HEK293 (cell line): ENCODE results near the gene PCCA.

Experiments used
- CTCF ChIA-PET: fragments of 350-600 bp; formaldehyde crosslinking; extraction: SDS; loops from one replicate; lab custom pipeline; 2021; ENCODE audit warnings: antibody characterized with exemption; lab: Yijun Ruan, JAX
- POLR2A ChIA-PET: fragments of 300-600 bp; formaldehyde crosslinking; extraction: SDS; loops from one replicate; lab custom pipeline; 2020; ENCODE audit warnings: antibody characterized with exemption, inconsistent platforms; lab: Yijun Ruan, JAX
- H3K27ac ChIP-seq: fragments of 200-500 bp; sonication (Bioruptor generic); 2 replicates; pipeline ENCODE4 v1.5.1; 2014; ENCODE audit warnings: low read depth, low read length, control low read depth, inconsistent platforms; ENCODE audit errors: extremely low read depth
- H3K36me3 ChIP-seq, 2 experiments: fragments of 200-500 bp in 1 of 2; sonication (Bioruptor generic) in 1 of 2; 1 replicate in 1 of 2; 2 replicates in 1 of 2; pipeline ENCODE4 v1.5.1; 2014 to 2017; ENCODE audit warnings: inconsistent platforms in 2 of 2, low read length in 2 of 2; ENCODE audit not compliant: control insufficient read depth in 2 of 2, insufficient read depth in 1 of 2
- H3K4me1 ChIP-seq: fragments of 200-500 bp; sonication (Bioruptor generic); 2 replicates; pipeline ENCODE4 v1.5.1; 2014; ENCODE audit warnings: mild to moderate bottlenecking, low read length, inconsistent platforms; ENCODE audit not compliant: control insufficient read depth, insufficient read depth
- H3K4me3 ChIP-seq: 2 replicates; pipeline ENCODE4 v1.5.1; 2011; ENCODE audit warnings: low read depth, mild to moderate bottlenecking, control low read depth, low read length, moderate library complexity
- H3K9me3 ChIP-seq: fragments of 200-500 bp; sonication (Bioruptor generic); 2 replicates; pipeline ENCODE4 v1.5.1; 2014; ENCODE audit warnings: low read depth, low read length, inconsistent platforms; ENCODE audit not compliant: control insufficient read depth, insufficient read depth
- ZBTB48 ChIP-seq: fragments of 450-650 bp; formaldehyde crosslinking; IDR thresholded peaks from 2 replicates; pipeline ENCODE4 v1.5.1; 2016; ENCODE audit warnings: missing biosample characterization, missing genetic modification characterization
- ZBTB7A ChIP-seq: fragments of 450-650 bp; formaldehyde crosslinking; IDR thresholded peaks from 2 replicates; pipeline ENCODE4 v1.5.1; 2016; ENCODE audit warnings: low read depth, missing biosample characterization, missing genetic modification characterization
- ZFP3 ChIP-seq: fragments of 450-650 bp; formaldehyde crosslinking; IDR thresholded peaks from 2 replicates; pipeline ENCODE4 v1.5.1; 2016; ENCODE audit warnings: low read depth, missing biosample characterization, missing genetic modification characterization
- ZFP37 ChIP-seq: fragments of 450-650 bp; formaldehyde crosslinking; IDR thresholded peaks from 2 replicates; pipeline ENCODE4 v1.5.1; 2016; ENCODE audit warnings: missing biosample characterization, missing genetic modification characterization
- ZNF2 ChIP-seq: fragments of 450-650 bp; formaldehyde crosslinking; IDR thresholded peaks from 2 replicates; pipeline ENCODE4 v1.5.1; 2016; ENCODE audit warnings: missing biosample characterization, missing genetic modification characterization
- ZNF302 ChIP-seq: fragments of 450-650 bp; formaldehyde crosslinking; IDR thresholded peaks from 2 replicates; pipeline ENCODE4 v1.5.1; 2016; ENCODE audit warnings: missing biosample characterization, missing genetic modification characterization, low read depth
- ZNF404 ChIP-seq: fragments of 450-650 bp; formaldehyde crosslinking; IDR thresholded peaks from 2 replicates; pipeline ENCODE4 v1.5.1; 2017; ENCODE audit warnings: missing biosample characterization, missing genetic modification characterization
- ZNF416 ChIP-seq: fragments of 450-650 bp; formaldehyde crosslinking; IDR thresholded peaks from 2 replicates; pipeline ENCODE4 v1.5.1; 2016; ENCODE audit warnings: missing biosample characterization, missing genetic modification characterization
- ZNF473 ChIP-seq: fragments of 450-650 bp; formaldehyde crosslinking; IDR thresholded peaks from 2 replicates; pipeline ENCODE4 v1.5.1; 2017; ENCODE audit warnings: missing biosample characterization, missing genetic modification characterization
- ZNF585B ChIP-seq: fragments of 450-650 bp; formaldehyde crosslinking; IDR thresholded peaks from 2 replicates; pipeline ENCODE4 v1.5.1; 2016; ENCODE audit warnings: missing biosample characterization, missing genetic modification characterization
- ZNF621 ChIP-seq: fragments of 450-650 bp; formaldehyde crosslinking; IDR thresholded peaks from 2 replicates; pipeline ENCODE4 v1.5.1; 2017; ENCODE audit warnings: missing biosample characterization, missing genetic modification characterization
- ZNF660 ChIP-seq: fragments of 450-650 bp; IDR thresholded peaks from 2 replicates; pipeline ENCODE4 v1.5.1; 2018; ENCODE audit warnings: missing biosample characterization, mild to moderate bottlenecking, missing genetic modification characterization
- ZNF747 ChIP-seq: fragments of 450-650 bp; formaldehyde crosslinking; IDR thresholded peaks from 2 replicates; pipeline ENCODE4 v1.5.1; 2016; ENCODE audit warnings: missing biosample characterization, missing genetic modification characterization
- ZNF792 ChIP-seq: fragments of 450-650 bp; formaldehyde crosslinking; IDR thresholded peaks from 2 replicates; pipeline ENCODE4 v1.5.1; 2016; ENCODE audit warnings: missing biosample characterization, missing genetic modification characterization
- TF ChIP-seq, protein P1 (sequence below): fragments of 450-650 bp; formaldehyde crosslinking; IDR thresholded peaks from 2 replicates; pipeline ENCODE4 v1.5.1; 2016; ENCODE audit warnings: missing biosample characterization, missing genetic modification characterization
- TF ChIP-seq, protein P2 (sequence below): fragments of 450-650 bp; formaldehyde crosslinking; IDR thresholded peaks from 2 replicates; pipeline ENCODE4 v1.5.1; 2016; ENCODE audit warnings: missing biosample characterization, missing genetic modification characterization
- TF ChIP-seq, protein P3 (sequence below): fragments of 450-650 bp; formaldehyde crosslinking; IDR thresholded peaks from 2 replicates; pipeline ENCODE4 v1.5.1; 2016; ENCODE audit warnings: missing biosample characterization, missing genetic modification characterization, borderline replicate concordance
- TF ChIP-seq, protein P4 (sequence below): fragments of 450-650 bp; formaldehyde crosslinking; conservative IDR thresholded peaks from 2 replicates; pipeline ENCODE4 v1.5.1; 2016; ENCODE audit warnings: low read depth, missing biosample characterization, missing genetic modification characterization

Gene PCCA

DNA sequence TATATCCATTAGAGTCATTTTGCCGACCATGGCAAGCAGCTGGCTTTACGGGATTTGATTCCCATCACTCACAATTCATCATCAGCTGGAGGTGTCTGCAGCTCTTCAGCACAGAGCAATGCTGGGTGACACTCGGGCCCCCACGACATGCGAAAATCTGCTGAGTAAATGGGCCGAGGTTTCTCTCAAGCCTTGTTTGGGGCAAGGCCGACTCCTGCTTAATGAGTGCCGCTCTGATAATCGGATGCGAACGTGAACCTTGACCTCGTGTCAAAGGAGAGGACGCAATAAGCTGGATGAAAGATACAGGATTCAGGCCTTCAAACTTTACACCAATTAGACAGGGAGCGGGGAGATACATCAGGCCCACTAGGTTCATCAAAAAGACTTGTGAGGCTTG lies 434.5 kb downstream of the PCCA start:
- Histone ChIP-seq H3K4me1 (no peaks in the 10 kb centered on the region), H3K4me3 (no peak overlapping the region), H3K9me3 (no peaks in the 10 kb centered on the region), H3K36me3 (no peaks in the 10 kb centered on the region), H3K27ac (no peak overlapping the region)
- POLR2A ChIA-PET = no interaction called here
- TF ChIP-seq ZNF473 (tag by site-specific recombination) (no peak), ZNF660 (tag by site-specific recombination) (no peak), ZFP3 (no peak), ZBTB48 (tag by site-specific recombination) (no peak), ZFP37 (tag by site-specific recombination) (no peak), ZNF416 (tag by site-specific recombination) (no peak), ZNF747 (no peak), ZNF404 (tag by site-specific recombination) (no peak), ZNF621 (no peak), ZBTB7A (no peak), ZNF585B (tag by site-specific recombination) (no peak), ZNF302 (tag by site-specific recombination) (no peak), ZNF2 (tag by site-specific recombination) (no peak), ZNF792 (tag by site-specific recombination) (no peak)
- TF ChIP-seq, protein P1, sequence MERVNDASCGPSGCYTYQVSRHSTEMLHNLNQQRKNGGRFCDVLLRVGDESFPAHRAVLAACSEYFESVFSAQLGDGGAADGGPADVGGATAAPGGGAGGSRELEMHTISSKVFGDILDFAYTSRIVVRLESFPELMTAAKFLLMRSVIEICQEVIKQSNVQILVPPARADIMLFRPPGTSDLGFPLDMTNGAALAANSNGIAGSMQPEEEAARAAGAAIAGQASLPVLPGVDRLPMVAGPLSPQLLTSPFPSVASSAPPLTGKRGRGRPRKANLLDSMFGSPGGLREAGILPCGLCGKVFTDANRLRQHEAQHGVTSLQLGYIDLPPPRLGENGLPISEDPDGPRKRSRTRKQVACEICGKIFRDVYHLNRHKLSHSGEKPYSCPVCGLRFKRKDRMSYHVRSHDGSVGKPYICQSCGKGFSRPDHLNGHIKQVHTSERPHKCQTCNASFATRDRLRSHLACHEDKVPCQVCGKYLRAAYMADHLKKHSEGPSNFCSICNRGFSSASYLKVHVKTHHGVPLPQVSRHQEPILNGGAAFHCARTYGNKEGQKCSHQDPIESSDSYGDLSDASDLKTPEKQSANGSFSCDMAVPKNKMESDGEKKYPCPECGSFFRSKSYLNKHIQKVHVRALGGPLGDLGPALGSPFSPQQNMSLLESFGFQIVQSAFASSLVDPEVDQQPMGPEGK (tag by site-specific recombination) = no peak
- TF ChIP-seq, protein P2, sequence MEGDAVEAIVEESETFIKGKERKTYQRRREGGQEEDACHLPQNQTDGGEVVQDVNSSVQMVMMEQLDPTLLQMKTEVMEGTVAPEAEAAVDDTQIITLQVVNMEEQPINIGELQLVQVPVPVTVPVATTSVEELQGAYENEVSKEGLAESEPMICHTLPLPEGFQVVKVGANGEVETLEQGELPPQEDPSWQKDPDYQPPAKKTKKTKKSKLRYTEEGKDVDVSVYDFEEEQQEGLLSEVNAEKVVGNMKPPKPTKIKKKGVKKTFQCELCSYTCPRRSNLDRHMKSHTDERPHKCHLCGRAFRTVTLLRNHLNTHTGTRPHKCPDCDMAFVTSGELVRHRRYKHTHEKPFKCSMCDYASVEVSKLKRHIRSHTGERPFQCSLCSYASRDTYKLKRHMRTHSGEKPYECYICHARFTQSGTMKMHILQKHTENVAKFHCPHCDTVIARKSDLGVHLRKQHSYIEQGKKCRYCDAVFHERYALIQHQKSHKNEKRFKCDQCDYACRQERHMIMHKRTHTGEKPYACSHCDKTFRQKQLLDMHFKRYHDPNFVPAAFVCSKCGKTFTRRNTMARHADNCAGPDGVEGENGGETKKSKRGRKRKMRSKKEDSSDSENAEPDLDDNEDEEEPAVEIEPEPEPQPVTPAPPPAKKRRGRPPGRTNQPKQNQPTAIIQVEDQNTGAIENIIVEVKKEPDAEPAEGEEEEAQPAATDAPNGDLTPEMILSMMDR = no peak
- TF ChIP-seq, protein P3, sequence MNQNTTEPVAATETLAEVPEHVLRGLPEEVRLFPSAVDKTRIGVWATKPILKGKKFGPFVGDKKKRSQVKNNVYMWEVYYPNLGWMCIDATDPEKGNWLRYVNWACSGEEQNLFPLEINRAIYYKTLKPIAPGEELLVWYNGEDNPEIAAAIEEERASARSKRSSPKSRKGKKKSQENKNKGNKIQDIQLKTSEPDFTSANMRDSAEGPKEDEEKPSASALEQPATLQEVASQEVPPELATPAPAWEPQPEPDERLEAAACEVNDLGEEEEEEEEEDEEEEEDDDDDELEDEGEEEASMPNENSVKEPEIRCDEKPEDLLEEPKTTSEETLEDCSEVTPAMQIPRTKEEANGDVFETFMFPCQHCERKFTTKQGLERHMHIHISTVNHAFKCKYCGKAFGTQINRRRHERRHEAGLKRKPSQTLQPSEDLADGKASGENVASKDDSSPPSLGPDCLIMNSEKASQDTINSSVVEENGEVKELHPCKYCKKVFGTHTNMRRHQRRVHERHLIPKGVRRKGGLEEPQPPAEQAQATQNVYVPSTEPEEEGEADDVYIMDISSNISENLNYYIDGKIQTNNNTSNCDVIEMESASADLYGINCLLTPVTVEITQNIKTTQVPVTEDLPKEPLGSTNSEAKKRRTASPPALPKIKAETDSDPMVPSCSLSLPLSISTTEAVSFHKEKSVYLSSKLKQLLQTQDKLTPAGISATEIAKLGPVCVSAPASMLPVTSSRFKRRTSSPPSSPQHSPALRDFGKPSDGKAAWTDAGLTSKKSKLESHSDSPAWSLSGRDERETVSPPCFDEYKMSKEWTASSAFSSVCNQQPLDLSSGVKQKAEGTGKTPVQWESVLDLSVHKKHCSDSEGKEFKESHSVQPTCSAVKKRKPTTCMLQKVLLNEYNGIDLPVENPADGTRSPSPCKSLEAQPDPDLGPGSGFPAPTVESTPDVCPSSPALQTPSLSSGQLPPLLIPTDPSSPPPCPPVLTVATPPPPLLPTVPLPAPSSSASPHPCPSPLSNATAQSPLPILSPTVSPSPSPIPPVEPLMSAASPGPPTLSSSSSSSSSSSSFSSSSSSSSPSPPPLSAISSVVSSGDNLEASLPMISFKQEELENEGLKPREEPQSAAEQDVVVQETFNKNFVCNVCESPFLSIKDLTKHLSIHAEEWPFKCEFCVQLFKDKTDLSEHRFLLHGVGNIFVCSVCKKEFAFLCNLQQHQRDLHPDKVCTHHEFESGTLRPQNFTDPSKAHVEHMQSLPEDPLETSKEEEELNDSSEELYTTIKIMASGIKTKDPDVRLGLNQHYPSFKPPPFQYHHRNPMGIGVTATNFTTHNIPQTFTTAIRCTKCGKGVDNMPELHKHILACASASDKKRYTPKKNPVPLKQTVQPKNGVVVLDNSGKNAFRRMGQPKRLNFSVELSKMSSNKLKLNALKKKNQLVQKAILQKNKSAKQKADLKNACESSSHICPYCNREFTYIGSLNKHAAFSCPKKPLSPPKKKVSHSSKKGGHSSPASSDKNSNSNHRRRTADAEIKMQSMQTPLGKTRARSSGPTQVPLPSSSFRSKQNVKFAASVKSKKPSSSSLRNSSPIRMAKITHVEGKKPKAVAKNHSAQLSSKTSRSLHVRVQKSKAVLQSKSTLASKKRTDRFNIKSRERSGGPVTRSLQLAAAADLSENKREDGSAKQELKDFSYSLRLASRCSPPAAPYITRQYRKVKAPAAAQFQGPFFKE (tag by site-specific recombination) = no peak
- TF ChIP-seq, protein P4, sequence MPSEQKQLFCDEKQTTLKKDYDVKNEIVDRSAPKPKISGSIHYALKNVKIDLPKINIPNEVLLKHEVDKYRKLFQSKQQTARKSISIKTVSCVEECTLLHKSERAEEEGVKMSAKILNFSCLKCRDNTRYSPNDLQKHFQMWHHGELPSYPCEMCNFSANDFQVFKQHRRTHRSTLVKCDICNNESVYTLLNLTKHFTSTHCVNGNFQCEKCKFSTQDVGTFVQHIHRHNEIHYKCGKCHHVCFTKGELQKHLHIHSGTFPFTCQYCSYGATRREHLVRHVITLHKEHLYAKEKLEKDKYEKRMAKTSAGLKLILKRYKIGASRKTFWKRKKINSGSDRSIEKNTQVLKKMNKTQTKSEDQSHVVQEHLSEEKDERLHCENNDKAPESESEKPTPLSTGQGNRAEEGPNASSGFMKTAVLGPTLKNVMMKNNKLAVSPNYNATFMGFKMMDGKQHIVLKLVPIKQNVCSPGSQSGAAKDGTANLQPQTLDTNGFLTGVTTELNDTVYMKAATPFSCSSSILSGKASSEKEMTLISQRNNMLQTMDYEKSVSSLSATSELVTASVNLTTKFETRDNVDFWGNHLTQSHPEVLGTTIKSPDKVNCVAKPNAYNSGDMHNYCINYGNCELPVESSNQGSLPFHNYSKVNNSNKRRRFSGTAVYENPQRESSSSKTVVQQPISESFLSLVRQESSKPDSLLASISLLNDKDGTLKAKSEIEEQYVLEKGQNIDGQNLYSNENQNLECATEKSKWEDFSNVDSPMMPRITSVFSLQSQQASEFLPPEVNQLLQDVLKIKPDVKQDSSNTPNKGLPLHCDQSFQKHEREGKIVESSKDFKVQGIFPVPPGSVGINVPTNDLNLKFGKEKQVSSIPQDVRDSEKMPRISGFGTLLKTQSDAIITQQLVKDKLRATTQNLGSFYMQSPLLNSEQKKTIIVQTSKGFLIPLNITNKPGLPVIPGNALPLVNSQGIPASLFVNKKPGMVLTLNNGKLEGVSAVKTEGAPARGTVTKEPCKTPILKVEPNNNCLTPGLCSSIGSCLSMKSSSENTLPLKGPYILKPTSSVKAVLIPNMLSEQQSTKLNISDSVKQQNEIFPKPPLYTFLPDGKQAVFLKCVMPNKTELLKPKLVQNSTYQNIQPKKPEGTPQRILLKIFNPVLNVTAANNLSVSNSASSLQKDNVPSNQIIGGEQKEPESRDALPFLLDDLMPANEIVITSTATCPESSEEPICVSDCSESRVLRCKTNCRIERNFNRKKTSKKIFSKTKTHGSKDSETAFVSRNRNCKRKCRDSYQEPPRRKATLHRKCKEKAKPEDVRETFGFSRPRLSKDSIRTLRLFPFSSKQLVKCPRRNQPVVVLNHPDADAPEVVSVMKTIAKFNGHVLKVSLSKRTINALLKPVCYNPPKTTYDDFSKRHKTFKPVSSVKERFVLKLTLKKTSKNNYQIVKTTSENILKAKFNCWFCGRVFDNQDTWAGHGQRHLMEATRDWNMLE (tag by site-specific recombination) = no peak
- CTCF ChIA-PET = no interaction called here
